Gastrocnemius medialis (tissue), 4 donors: ENCODE measurements around the gene TAS2R43.

Experiments used
- POLR2A ChIP-seq, 2 donors: fragments of 450-650 bp; IDR thresholded peaks; one replicate each; pipeline ENCODE4 v1.6.1; 2017; ENCODE audit warnings: antibody characterized with exemption in 2 of 2, mild to moderate bottlenecking in 2 of 2, moderate library complexity in 2 of 2
- TF ChIP-seq, protein P1 (sequence below), 5 experiments: fragments of 450-650 bp in 3 of 5; fragments of 200-600 bp in 2 of 5; sonication (generic) in 2 of 5; IDR thresholded peaks in 4 of 5; conservative IDR thresholded peaks in 1 of 5; 1 replicate in 4 of 5; 2 replicates in 1 of 5; pipeline ENCODE4 v1.5.1; 2016 to 2019; ENCODE audit warnings: antibody characterized with exemption in 5 of 5, mild to moderate bottlenecking in 3 of 5, moderate library complexity in 3 of 5

GRCh38 chr12:11136075-11136474 lies 44.0 kb upstream of the TAS2R43 start:
- TF ChIP-seq, protein P1, sequence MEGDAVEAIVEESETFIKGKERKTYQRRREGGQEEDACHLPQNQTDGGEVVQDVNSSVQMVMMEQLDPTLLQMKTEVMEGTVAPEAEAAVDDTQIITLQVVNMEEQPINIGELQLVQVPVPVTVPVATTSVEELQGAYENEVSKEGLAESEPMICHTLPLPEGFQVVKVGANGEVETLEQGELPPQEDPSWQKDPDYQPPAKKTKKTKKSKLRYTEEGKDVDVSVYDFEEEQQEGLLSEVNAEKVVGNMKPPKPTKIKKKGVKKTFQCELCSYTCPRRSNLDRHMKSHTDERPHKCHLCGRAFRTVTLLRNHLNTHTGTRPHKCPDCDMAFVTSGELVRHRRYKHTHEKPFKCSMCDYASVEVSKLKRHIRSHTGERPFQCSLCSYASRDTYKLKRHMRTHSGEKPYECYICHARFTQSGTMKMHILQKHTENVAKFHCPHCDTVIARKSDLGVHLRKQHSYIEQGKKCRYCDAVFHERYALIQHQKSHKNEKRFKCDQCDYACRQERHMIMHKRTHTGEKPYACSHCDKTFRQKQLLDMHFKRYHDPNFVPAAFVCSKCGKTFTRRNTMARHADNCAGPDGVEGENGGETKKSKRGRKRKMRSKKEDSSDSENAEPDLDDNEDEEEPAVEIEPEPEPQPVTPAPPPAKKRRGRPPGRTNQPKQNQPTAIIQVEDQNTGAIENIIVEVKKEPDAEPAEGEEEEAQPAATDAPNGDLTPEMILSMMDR (IDR thresholded peaks at IDR 0.05 in 4 of 5, conservative IDR thresholded peaks at IDR 0.05 in 1 of 5) = no peak
- no peak for TF ChIP-seq POLR2A (IDR thresholded peaks at IDR 0.05)
